T1000 (cell line): Measurements from ENCODE around the gene RNF113B.

Source experiments
- DNase-seq: peaks from one replicate; lab custom pipeline; 2025; ENCODE audit warnings: mixed read lengths; lab: John Stamatoyannopoulos, UW

Gene RNF113B

DNA sequence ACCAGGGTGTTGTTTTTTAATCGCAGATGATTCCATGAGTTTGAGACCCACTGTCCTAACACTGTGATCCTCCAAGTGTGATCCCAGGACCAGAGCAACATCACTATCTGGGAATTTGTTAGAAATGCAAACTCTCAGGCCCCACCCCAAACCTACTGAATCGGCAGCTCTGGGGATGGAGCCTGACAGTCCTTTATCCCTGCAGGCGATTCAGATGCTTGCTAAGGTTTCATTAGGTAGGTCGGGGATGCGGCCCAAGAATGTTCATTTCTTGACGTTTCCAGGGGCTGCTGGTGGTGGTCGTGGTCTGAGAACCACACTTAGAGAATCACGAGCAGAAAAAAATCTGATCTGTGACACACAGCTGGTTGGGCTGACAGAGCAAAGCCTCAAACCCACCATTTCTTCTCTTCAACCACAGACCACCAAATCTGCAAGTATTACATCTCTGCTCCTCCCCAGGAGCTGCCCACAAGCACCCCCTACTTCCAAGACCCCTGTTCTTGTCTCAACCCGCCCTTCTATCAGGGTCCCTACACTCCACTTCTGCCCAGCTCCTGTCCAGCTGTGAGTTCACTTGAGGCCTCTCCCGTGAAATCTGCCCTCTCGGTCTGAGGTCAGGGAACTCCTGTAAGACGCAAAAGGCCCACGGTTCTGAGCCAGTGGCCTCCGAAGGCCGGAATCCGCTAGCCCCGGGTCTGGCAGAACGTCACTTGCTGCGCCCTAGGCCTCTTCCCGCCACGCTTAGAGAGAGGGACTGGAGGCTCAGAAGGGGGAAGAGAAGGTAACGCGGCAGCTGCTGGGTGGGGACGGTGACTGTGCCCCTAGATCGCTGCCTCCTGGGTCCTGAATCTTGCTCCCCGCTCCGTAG lies 35.3 kb downstream of the RNF113B start:
- DNase-seq = no peak

DNA sequence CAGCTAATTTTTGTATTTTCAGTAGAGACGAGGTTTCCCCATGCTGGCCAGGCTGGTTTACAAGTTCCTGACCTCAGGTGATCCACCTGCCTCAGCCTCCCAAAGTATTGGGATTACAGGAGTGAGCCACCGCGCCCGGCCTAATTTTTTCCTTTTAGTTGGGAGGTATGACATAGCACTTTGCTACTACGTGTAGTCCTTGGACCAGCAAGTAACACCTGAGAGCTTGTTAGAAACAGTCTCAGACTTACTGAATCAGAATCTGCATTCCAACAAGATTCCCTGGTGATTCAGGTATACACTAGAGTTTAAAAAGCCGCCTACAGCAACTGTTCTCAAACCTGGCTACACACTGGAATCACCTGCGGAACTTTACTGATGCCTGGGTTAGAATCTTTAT lies 36.0 kb downstream of the RNF113B start:
- DNase-seq = no peak

DNA sequence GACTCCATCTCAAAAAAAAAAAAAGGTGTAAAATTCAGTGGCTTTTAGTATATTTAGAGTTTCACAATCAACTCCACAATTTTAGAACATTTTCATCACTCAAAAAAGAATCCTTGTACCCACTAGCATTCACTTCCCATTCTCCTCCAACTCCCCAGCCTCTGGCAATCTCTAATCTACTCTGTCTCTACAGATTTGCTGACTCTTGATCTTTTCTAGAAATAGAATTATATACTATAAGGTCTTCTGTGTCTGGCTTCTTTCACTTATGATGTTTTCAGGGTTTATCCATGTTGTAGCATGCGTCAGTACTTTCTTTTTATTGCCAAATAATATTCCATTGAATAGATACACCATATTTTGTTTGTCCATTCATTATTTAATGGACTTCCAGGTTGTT lies 42.2 kb downstream of the RNF113B start:
- no peak for DNase-seq

DNA sequence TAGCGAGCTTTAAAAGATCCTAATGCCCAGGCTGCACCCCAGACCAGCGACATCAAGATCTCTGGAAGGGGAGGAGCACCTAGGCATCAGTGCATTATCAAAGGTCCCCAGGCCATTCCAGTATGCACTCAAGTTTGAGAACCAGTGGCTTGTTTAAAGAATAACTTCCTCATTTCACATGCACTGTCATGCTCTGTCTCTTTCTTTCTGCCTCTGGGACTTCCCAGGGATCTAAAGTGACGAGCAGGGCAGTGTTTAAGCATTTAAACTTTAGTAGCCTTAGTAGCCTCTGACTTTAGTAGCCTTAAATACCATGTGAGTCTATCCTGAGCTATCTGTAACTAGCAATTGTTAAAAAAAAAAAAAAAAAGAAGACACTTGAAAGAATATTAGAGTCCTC lies 43.1 kb downstream of the RNF113B start:
- no peak for DNase-seq

DNA sequence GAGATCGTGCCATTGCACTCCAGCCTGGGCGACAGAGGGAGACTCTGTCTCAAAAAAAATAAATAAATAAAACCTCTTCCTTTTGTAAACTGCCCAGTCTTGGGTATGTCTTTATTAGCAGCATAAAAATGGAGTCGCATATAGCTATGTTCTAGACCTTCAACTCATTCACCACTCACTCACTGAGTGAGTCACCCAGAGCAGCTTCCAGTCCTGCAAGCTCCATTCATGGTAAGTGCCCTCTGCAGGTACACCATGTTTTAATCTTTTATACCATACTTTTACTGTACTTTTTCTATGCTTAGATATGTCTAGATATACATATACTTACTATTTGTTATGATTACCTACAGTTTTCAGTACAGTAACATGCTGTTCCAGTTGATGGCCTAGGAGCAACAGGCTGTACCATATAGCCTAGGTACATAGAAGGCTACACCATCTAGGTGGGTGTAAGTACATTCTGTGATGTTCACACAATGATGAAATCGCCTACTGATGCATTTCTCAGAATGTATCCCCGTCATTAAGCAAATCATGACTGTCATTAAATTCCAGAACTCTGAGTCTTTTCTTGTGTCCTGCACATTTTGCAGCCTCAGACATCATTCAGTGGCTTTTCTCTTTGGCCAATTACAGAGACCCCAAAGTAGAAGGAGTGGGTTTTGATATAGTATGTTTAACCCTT lies 47.9 kb downstream of the RNF113B start:
- no peak for DNase-seq
